ENCODE measurements around the gene GBP7. TPM values are rescaled to one million over a fixed set of nuclear protein-coding genes. Genes with fewer than 3 reads are reported as not detected.
"Not testable (repeated sequence)": the region's sequence is repeated elsewhere in the genome, so short reads cannot be mapped to it uniquely, and the experiment has no call there.

The GBP7 gene
- total RNA-seq (not detected), polyA plus RNA-seq (not detected)
- long read RNA-seq, donor 1: 0 reads
- long read RNA-seq, donor 2: 0 reads

- Histone ChIP-seq H3K36me3 (ENCODE audit: insufficient read depth in 1 of 2, low read depth in 1 of 2) (no peaks in the 10 kb centered on the region), H3K27ac (no peak within 1 kb of the TSS), H3K4me1 (no peaks in the 10 kb centered on the region), H3K4me3 (no peak within 1 kb of the TSS), H3K9me3 (no peaks in the 10 kb centered on the region), H3K27me3 (ENCODE audit: insufficient read depth in 3 of 3, low read length in 2 of 3) (no peaks in the 10 kb centered on the region)
- no peak for DNase-seq
- intact Hi-C loops (cut with DNase I): no loop called here
- no peak for ATAC-seq
- TF ChIP-seq CTCF (IDR thresholded peaks at IDR 0.05): no peak
Observed at GRCh38 chr1:89175601-89176256, at the start of gene GBP7. TSS of gene GBP7 (minus strand) at chr1:89176003. CDS start at chr1:89171935, 4,068 bp downstream.

- ATAC-seq (no peak), DNase-seq (no peak)
- TF ChIP-seq CTCF (IDR thresholded peaks at IDR 0.05): no peak
- Histone ChIP-seq H3K27me3 (ENCODE audit: insufficient read depth in 3 of 3, low read length in 2 of 3) (no peaks in the 10 kb centered on the region), H3K4me3 (no peak overlapping the region), H3K9me3 (no peaks in the 10 kb centered on the region), H3K36me3 (ENCODE audit: insufficient read depth in 1 of 2, low read depth in 1 of 2) (no peaks in the 10 kb centered on the region), H3K4me1 (no peaks in the 10 kb centered on the region), H3K27ac (no peak overlapping the region)
- intact Hi-C loops (cut with DNase I): no loop called here
- 60 to 63% (median 63%) methylated on average over 1 of the region's 1 CpG for WGBS, 3 donors
Observed at GRCh38 chr1:89221341-89221740, 45.5 kb upstream of the GBP7 start.

GRCh38 chr1:89219851-89220250, 44.0 kb upstream of the GBP7 start:
- H3K4me3 ChIP-seq; H3K9me3 ChIP-seq; DNase-seq; intact Hi-C loops (cut with DNase I); H3K36me3 ChIP-seq (ENCODE audit: insufficient read depth in 1 of 2, low read depth in 1 of 2); H3K4me1 ChIP-seq; H3K27me3 ChIP-seq (ENCODE audit: insufficient read depth in 3 of 3, low read length in 2 of 3); H3K27ac ChIP-seq; ATAC-seq: not testable (repeated sequence)

GRCh38 chr1:89218941-89219340, 43.1 kb upstream of the GBP7 start:
- H3K27ac ChIP-seq; ATAC-seq; H3K4me1 ChIP-seq; intact Hi-C loops (cut with DNase I); H3K9me3 ChIP-seq; DNase-seq; H3K27me3 ChIP-seq (ENCODE audit: insufficient read depth in 3 of 3, low read length in 2 of 3); H3K4me3 ChIP-seq; H3K36me3 ChIP-seq (ENCODE audit: insufficient read depth in 1 of 2, low read depth in 1 of 2): not testable (repeated sequence)
- 64 to 69% (median 67%) methylated on average over 3 of the region's 3 CpGs for whole genome bisulfite sequencing, 3 donors

- Histone ChIP-seq H3K9me3 (no peaks in the 10 kb centered on the region), H3K27me3 (ENCODE audit: insufficient read depth in 3 of 3, low read length in 2 of 3) (no peaks in the 10 kb centered on the region), H3K36me3 (ENCODE audit: insufficient read depth in 1 of 2, low read depth in 1 of 2) (no peaks in the 10 kb centered on the region), H3K4me3 (no peak overlapping the region), H3K27ac (no peak overlapping the region), H3K4me1 (no peaks in the 10 kb centered on the region)
- TF ChIP-seq CTCF (IDR thresholded peaks at IDR 0.05): no peak
- ATAC-seq (no peak), DNase-seq (no peak)
- WGBS, 3 donors: 68 to 89% (median 82%) methylated on average over 1 of the region's 1 CpG
- intact Hi-C loops (cut with DNase I): no loop called here
Observed at GRCh38 chr1:89213347-89213746, 37.5 kb upstream of the GBP7 start.
